HG02970 (cell line): ENCODE measurements around the gene ADAMTS4.
A peak's percentile ranks its signal among the peaks of the same experiment; 100 is the strongest.

Experiments
- ATAC-seq: cut with Tn5 transposase; IDR thresholded peaks from one replicate; pipeline ENCODE4 v1.9.1; 2021; ENCODE audit warnings: mild to moderate bottlenecking, moderate library complexity, moderate number of reproducible peaks; ENCODE audit not compliant: unreplicated experiment, low FRiP score

The ADAMTS4 gene

GRCh38 chr1:161196521-161197451, 2.1 kb downstream of the ADAMTS4 start:
- no peak for ATAC-seq

- no peak for ATAC-seq
These were observed 2.7 kb downstream of the ADAMTS4 start for GRCh38 chr1:161196111-161196510.

DNA sequence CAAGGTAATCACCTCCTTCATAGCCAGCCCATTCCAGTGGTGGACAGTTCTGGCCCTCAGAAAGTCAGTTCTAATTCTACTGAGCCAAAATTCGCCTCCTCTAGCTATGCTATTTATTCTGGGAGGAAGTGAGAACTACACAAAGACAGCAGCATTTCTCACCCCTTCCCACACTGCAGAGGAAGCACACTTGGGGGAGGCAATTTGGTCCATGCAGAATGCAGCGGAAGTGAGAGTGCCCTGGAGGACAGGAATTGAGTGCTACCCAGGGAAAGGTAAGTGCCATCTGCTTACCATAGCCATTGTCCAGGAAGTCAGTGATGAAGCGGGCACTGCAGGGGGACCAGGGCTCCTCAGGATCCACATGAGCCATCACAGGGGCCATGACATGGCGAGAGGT, 3.7 kb downstream of the ADAMTS4 start:
- ATAC-seq: no peak

DNA sequence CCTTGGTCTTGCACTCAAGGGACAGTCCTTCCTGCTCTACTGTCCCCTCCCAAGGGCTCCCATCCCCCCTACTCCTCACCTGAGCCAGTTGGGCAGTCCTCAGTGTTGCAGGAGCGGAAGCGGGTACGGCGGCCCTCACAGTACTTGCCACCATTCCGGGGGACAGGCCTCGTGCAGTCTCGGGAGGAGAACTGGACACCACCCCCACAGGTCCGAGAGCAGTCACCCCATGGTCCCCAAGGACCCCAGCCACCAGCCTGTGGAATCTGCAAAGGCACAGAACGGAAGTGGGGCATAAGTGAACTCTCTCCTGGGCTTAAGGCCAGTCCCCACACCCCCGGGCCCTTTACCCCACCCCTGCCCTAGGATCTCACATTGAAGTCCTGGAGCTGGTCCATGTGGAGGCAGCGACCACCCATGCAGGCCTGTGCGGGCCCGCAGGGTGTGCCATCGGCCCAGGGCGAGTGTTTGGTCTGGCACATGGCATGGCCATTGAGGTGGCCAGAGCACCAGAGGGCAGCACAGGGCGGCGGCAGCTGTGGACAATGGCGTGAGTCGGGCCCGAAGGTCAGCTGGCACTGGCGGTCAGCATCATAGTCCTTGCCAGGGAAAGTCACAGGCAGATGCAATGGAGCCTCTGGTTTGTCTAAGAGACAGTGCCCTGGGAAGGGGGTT, 5.2 kb downstream of the ADAMTS4 start:
- no peak for ATAC-seq

GRCh38 chr1:161192476-161193465, 6.1 kb downstream of the ADAMTS4 start:
- no peak for ATAC-seq

- no peak for ATAC-seq
These were observed 6.9 kb downstream of the ADAMTS4 start for GRCh38 chr1:161191971-161192370.

- ATAC-seq: no peak
These were observed 7.8 kb downstream of the ADAMTS4 start for GRCh38 chr1:161190962-161191521.

DNA sequence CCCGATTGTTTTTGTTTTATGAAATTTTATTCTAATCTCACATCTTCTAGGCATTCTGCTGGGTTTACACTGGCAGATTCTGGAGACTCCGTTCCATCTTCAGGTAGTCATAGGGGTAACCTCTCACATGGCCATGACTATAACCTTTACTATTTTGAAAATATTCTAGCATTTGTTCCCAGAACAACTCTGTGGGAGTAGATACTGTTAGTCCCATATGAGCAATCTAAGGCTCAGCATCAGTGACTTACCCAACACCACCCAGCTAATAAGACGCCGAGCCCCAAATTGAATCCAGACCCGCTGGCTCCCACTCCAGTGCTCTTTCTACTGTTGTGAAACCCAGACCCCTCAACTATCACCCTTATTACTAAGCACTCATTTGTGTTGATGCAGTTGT, 9.8 kb downstream of the ADAMTS4 start:
- ATAC-seq: no peak

DNA sequence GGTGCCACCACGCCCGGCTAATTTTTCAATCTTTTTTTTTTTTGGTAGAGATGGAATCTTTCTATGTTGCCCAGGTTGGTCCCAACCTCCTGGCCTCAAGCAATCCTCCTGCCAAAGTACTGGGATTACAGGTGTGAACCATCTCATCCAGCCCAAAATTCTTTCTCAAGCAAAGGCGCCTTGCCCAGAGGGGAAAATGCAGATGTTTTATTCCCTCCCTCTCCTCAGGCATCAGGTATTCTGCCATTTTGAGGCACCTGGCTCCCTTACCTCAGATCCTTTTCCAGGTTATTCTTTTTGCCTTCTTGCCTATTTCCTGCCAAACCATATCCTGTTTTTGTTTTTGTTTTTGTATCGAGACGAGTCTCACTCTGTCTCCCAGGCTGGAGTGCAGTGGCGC, 10.5 kb downstream of the ADAMTS4 start:
- no peak for ATAC-seq

DNA sequence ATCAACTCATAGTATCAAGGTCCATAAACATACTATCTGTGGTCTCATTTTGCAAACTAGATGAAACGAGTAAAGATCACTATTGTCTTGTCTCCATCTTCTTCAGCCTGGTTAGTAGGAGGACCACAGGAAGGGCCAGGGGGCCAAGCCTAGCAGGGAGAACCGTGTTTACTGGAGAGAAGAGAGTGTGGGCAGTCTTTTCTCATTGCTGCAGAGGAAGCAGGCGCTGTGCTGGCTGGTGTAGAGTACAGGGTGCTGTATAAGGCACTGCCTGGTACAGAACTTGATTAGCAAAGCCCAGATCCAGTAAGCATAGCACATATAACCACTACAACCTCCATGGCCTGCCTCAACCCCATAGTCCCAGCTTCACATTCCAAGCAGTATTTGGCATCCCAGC, 11.5 kb downstream of the ADAMTS4 start:
- no peak for ATAC-seq

DNA sequence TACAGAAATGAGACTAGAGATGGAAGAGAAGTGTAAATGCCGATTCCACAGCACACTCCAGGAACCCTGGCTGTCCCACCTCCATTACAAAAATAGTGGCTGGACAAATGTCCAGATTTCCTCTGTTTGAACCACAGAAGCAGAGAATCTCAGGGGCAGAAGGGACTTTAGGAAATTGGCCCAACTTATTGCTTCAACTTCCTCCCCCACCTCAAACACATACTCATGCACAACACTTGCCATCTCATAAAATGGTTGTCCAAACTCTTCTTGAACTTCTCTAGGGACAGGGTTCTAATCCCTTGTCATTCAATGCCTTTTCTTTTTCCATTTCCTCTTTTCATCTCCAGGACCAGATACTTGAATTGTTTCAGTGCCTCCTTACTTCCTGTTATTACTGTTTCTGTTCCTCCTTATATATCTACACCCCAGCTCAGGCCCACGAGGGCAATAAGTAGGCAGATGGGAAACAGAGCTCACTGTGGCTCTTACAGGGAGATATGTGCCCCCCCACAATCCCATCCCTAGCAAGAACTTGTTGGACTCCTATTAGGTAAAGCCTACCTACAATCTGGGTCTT, 13.0 kb downstream of the ADAMTS4 start:
- ATAC-seq: no peak

DNA sequence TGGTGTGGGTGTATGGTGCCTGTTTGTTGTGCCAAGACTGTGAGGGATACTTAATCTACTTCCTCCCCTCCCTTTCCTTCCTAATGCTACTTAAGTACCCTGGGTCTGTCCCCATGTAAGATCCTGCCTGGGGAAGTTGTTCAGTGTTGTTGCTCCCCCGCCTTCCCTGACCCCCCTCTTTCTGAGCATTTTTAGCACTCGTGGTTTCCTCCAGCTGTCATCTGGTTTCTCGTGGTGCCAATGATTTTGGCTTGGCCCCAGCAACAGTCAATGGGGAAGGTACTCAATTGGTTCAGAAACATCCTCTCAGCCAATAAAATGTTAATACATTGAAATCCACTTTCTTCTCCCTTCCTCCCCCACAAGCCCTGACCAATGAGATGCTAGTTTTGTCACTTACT, 13.6 kb downstream of the ADAMTS4 start:
- ATAC-seq: no peak

DNA sequence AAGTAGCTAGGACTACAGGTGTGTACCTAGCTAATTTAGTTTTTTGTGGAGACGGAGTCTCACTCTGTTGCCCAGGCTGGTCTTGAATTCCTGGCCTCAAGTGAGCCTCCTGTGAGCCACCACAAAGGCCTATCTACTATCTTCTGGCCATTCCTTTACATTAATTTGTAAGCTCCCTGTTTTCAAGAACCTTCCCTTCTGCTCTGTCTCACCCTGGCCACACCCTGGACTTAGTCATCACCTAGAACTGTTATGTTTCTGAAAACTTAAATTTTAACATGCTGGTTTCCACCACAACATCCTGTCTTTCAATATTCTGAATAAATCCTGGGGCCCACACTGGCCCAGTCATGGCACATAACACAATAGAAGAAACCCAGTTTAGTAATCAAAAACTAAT, 16.6 kb downstream of the ADAMTS4 start:
- no peak for ATAC-seq

DNA sequence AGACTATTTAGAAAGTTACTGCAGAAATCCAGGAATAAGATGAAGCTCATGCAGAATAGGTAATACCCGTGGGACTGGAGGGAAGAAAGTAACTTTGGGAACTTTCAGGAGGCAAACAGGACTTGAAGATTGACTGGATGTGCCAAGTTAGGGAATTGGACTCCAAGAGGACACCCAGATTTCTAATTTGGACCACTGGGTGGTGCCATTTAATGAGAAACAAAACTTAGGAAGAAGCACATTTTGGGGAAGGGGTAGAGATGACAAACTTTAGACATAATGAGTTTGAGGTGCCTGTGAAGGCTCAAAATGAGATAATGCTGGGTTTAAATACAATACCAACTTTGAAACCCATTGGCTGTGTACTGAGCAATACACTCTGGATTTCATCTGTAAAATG, 18.2 kb downstream of the ADAMTS4 start:
- ATAC-seq: no peak

DNA sequence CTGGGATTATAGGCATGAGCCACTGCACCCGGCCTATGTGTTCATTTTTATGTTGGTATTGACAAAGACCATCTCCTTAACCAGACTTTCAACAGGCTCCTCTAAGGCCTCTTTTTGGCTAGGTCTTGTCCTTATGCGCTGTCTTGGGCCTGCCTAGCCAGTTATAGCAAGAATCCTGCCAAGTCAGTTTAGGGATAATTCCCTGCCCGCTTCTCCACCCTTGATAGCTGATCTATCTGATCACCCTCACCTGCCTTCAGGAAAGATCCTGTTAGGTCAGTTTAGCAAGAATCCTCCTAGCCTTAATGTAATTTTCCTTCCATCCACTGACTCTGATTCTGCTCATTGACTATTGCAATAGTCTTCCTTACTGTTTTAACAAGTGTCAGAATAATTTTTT, 19.2 kb downstream of the ADAMTS4 start:
- no peak for ATAC-seq

DNA sequence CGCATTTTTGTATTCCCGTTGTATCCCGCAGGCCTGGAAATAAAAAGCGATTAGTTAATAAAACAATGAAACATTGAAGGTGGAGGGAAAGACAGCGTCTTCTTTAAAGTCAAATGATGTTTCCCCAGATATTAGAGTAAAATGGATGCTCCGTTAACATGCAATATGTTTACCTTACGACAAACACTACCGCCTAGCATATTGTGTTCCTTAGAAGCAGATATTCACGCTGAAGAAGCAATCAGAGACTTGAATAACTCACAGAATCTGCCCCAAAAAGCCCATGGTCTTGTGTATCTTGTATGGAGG, 21.0 kb downstream of the ADAMTS4 start:
- ATAC-seq: no peak

DNA sequence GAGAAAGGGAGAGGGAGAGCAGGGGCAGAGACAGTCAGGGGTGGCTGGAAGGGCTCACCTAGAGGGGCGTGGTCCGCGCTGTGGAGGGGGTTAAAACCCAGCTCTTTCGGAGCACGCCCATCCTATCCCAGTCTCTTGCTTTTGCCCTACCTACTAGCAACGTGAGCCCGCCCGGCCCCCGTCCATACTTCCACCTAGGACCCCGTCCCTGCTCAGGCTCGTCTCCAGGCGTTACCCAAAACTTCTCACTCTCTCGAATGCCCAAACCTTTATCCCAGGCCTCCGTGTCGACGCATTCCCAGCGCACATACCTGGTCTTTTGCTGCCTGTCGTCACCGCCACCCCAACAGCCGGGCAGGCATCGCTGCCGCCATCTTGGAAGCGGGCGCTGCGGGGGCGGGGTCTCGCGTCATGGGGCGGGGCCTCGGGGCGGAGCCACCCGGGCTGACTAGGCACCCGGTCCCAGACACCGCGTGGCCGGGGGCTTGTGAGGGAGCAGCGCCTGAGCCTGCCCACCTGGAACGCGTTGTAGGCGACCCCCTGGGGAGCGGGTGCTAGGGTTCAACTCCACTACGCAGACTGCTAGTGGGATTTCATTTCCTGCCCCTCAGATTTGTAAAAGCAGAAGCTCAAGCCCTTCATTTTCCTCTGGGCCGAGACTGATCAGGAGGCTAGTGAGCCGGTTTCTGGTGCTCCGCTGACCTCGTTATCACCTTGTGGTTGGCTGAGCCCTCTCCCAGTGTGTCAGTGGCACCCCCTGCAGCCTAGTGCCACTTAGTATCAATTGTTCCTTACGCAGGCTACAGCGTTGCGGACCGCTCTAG, 21.5 kb downstream of the ADAMTS4 start, which contains the start of gene B4GALT3:
Gene B4GALT3, minus strand, starts transcription at position 396 of the 824 bp plus-strand sequence. CDS start 1,447 bp downstream, outside the sequence.
- peak; percentile 81 for ATAC-seq

GRCh38 chr1:161176468-161177111, 22.3 kb downstream of the ADAMTS4 start:
- ATAC-seq: no peak
